ENCODE data around the gene MYLK. TPM values are rescaled to one million over a fixed set of nuclear protein-coding genes. Genes with fewer than 3 reads are reported as not detected.

MYLK gene
- total and polyA plus RNA-seq, 10 of the 15 experiments (the other 5 are each of a cell fraction or from before 2014, with no cell fraction given): 0.04 to 1.6 (median 0.42) TPM; not detected in 1

GRCh38 chr3:123637841-123638240, 246.3 kb downstream of the MYLK start:
- no peak for FAIRE-seq

GRCh38 chr3:123637131-123637530, 247.0 kb downstream of the MYLK start:
- no peak overlapping the region for H3K4me3 ChIP-seq
- H3K9ac ChIP-seq (ENCODE audit: control insufficient read depth, insufficient read depth, low read length): no peak overlapping the region
- H3K4me2 ChIP-seq (ENCODE audit: control insufficient read depth, insufficient read depth): no peak overlapping the region
- H4K20me1 ChIP-seq (ENCODE audit: control insufficient read depth, insufficient read depth): no peaks in the 10 kb centered on the region; the same call in 1 of the 2 replicates
- CTCF ChIA-PET: no interaction called here
- POLR2A ChIA-PET: no interaction called here
- ATAC-seq (no peak), FAIRE-seq (no peak), DNase-seq (ENCODE audit: low read depth, low spot score) (no peak)
- RAD21 ChIA-PET (ENCODE audit: unreplicated experiment): no interaction called here
- H3K9me3 ChIP-seq (replicated peaks; ENCODE audit: control insufficient read depth, insufficient read depth, low read length): no peaks in the 10 kb centered on the region
- peaks cover 0 to 1% of the 10 kb centered on the region in 2 experiments; a peak in 1 of 4 replicates for H3K27me3 ChIP-seq (replicated peaks in 1 of 2; ENCODE audit: control insufficient read depth in 2 of 2, insufficient read depth in 2 of 2, low read length in 1 of 2)
- WGBS (ENCODE audit: insufficient coverage, insufficient replicate concordance, low lambda C conversion rate, missing lambda C conversion rate): 80% methylated on average over 7 of the region's 7 CpGs
- no peak overlapping the region for H3K27ac ChIP-seq (ENCODE audit: control insufficient read depth, insufficient read depth)
- SMC1A ChIA-PET (ENCODE audit: uncharacterized antibody, unreplicated experiment): no interaction called here
- in situ Hi-C loops (cut with MboI) (no loop called here), intact Hi-C loops (cut with micrococcal nuclease; ENCODE audit: unreplicated experiment) (no loop called here)
- H3K79me2 ChIP-seq (ENCODE audit: control insufficient read depth, insufficient read depth, low read length): no peaks in the 10 kb centered on the region
- BruUV-seq (replicated peaks): no TSS peak
- no peaks in the 10 kb centered on the region for H3K36me3 ChIP-seq (ENCODE audit: control insufficient read depth in 2 of 2, insufficient read depth in 2 of 2, low read length in 1 of 2)
- no peak overlapping the region for H2AFZ ChIP-seq (ENCODE audit: control insufficient read depth, low read depth, low read length)
- H3K4me1 ChIP-seq (ENCODE audit: control insufficient read depth, insufficient read depth, low read length): no peaks in the 10 kb centered on the region
- TF ChIP-seq ZBTB11 (CRISPR knock-in tag; IDR thresholded peaks at IDR 0.05): no peak
- no peak for TF ChIP-seq NKRF (conservative IDR thresholded peaks at IDR 0.05)
- no peak for TF ChIP-seq CREB1 (IDR thresholded peaks at IDR 0.05; ENCODE audit: low read depth)
- TF ChIP-seq HDGF (IDR thresholded peaks at IDR 0.05): no peak
- no peak for TF ChIP-seq SREBF1 (IDR thresholded peaks at IDR 0.05; ENCODE audit: low read length)
- no peak for TF ChIP-seq BMI1 (IDR thresholded peaks at IDR 0.05; ENCODE audit: borderline replicate concordance)
- no peak for TF ChIP-seq E4F1 (IDR thresholded peaks at IDR 0.05; ENCODE audit: borderline replicate concordance, partially characterized antibody)
- no peak for TF ChIP-seq PAX8 (IDR thresholded peaks at IDR 0.05)
- TF ChIP-seq YBX1 (IDR thresholded peaks at IDR 0.05): no peak
- no peak for TF ChIP-seq ZNF622 (IDR thresholded peaks at IDR 0.05)

More at GRCh38 chr3:123637841-123638240, 246.3 kb downstream of the MYLK start:
- ChIA-PET SMC1A (ENCODE audit: uncharacterized antibody, unreplicated experiment) (no interaction called here), POLR2A (no interaction called here), RAD21 (ENCODE audit: unreplicated experiment) (no interaction called here), CTCF (interaction anchor here (1.8 kb wide), 1 partner anchor 86 kb away, joined by 5 read pairs; no protein-coding TSS in a partner anchor)
- Histone ChIP-seq H4K20me1 (ENCODE audit: control insufficient read depth, insufficient read depth) (no peaks in the 10 kb centered on the region; the same call in 1 of the 2 replicates), H3K27me3 (replicated peaks in 1 of 2; ENCODE audit: control insufficient read depth in 2 of 2, insufficient read depth in 2 of 2, low read length in 1 of 2) (peaks cover 0 to 1% of the 10 kb centered on the region in 2 experiments; a peak in 1 of 4 replicates), H3K9me3 (replicated peaks; ENCODE audit: control insufficient read depth, insufficient read depth, low read length) (no peaks in the 10 kb centered on the region), H3K4me1 (ENCODE audit: control insufficient read depth, insufficient read depth, low read length) (no peaks in the 10 kb centered on the region), H3K36me3 (ENCODE audit: control insufficient read depth in 2 of 2, insufficient read depth in 2 of 2, low read length in 1 of 2) (no peaks in the 10 kb centered on the region), H3K79me2 (ENCODE audit: control insufficient read depth, insufficient read depth, low read length) (no peaks in the 10 kb centered on the region), H3K4me2 (ENCODE audit: control insufficient read depth, insufficient read depth) (no peak overlapping the region), H3K27ac (ENCODE audit: control insufficient read depth, insufficient read depth) (no peak overlapping the region), H2AFZ (ENCODE audit: control insufficient read depth, low read depth, low read length) (no peak overlapping the region), H3K9ac (ENCODE audit: control insufficient read depth, insufficient read depth, low read length) (no peak overlapping the region), H3K4me3 (no peak overlapping the region)
- in situ Hi-C loops (cut with MboI) (no loop called here), intact Hi-C loops (cut with micrococcal nuclease; ENCODE audit: unreplicated experiment) (no loop called here)
- BruUV-seq (replicated peaks): no TSS peak
- no peak for TF ChIP-seq ETV6 (conservative IDR thresholded peaks at IDR 0.05 in 1 of 2, IDR thresholded peaks at IDR 0.05 in 1 of 2; ENCODE audit: borderline replicate concordance in 1 of 2, low read depth in 1 of 2)
- 77% methylated on average over 5 of the region's 5 CpGs for WGBS (ENCODE audit: insufficient coverage, insufficient replicate concordance, low lambda C conversion rate, missing lambda C conversion rate)
- no peak for ATAC-seq
- no peak for DNase-seq (ENCODE audit: low read depth, low spot score)
